K562 (cell line): ENCODE data around the gene ZNF646. TPM values are rescaled to one million over a fixed set of nuclear protein-coding genes. Genes with fewer than 3 reads are reported as not detected.

Experiments used
- ATAC-seq: fragments of 200-7000 bp; cut with Tn5 transposase; 3 replicates; pipeline ENCODE4 v1.9.1; 2020; ENCODE audit warnings: moderate library complexity
- BruUV-seq: library from RNA; stranded (reverse); fragments of 400-500 nt; replicated peaks from 2 replicates; lab custom pipeline; 2021; lab: Mats Ljungman, UMichigan
- CTCF ChIA-PET: fragments of 300-600 bp; formaldehyde crosslinking; extraction: SDS; loops from one replicate; lab custom pipeline; 2021; ENCODE audit warnings: low intra/inter-chr PET ratio; lab: Yijun Ruan, JAX
- POLR2A ChIA-PET: fragments of 300-600, 350-650 bp; sonication (Branson Sonifier 250); formaldehyde crosslinking; extraction: SDS; loops from one replicate; lab custom pipeline; 2021; ENCODE audit warnings: antibody characterized with exemption, inconsistent platforms; lab: Yijun Ruan, JAX
- DNase-seq, 4 experiments: peaks; one replicate each; pipeline versions ENCODE4 v3.0.0 to v3.0.0-alpha.2; 2011 to 2018; ENCODE audit warnings: low spot score in 3 of 4, mixed read lengths in 3 of 4; ENCODE audit errors: extremely low read depth in 1 of 4
- FAIRE-seq: peaks from 2 replicates; lab custom pipeline; 2011; peaks lifted over from hg19 to GRCh38; lab: Jason Lieb, UNC
- H2AFZ ChIP-seq: 2 replicates; pipeline ENCODE4 v1.6.0; 2011; ENCODE audit warnings: low read depth, low read length, control low read depth, inconsistent platforms
- H3K27ac ChIP-seq: fragments of 200-600 bp; 3 replicates; pipeline ENCODE4 v1.8.0; 2011; ENCODE audit warnings: low read depth, mild to moderate bottlenecking, control low read depth, inconsistent platforms, low read length, moderate library complexity, mixed read lengths; ENCODE audit errors: extremely low read depth
- H3K27me3 ChIP-seq, 2 experiments: fragments of 300-600 bp in 1 of 2; 2 replicates in 1 of 2; 3 replicates in 1 of 2; pipeline versions ENCODE4 v1.6.0 to v1.8.0; 2011; ENCODE audit warnings: inconsistent platforms in 2 of 2, low read length in 2 of 2, mild to moderate bottlenecking in 1 of 2, mixed read lengths in 1 of 2, moderate library complexity in 1 of 2; ENCODE audit not compliant: control insufficient read depth in 2 of 2, insufficient read depth in 2 of 2
- H3K36me3 ChIP-seq: fragments of 300-600 bp; 3 replicates; pipeline ENCODE4 v1.8.0; 2011; ENCODE audit warnings: mild to moderate bottlenecking, low read length, inconsistent platforms; ENCODE audit not compliant: control insufficient read depth, insufficient read depth
- H3K4me1 ChIP-seq, 2 experiments: fragments of 200-600 bp in 1 of 2; replicated peaks in 1 of 2; 2 replicates in 1 of 2; 3 replicates in 1 of 2; pipeline versions ENCODE4 v1.5.1 to v1.8.0; 2011; ENCODE audit warnings: inconsistent platforms in 2 of 2, low read length in 2 of 2, mild to moderate bottlenecking in 1 of 2, mixed read lengths in 1 of 2, moderate library complexity in 1 of 2; ENCODE audit not compliant: control insufficient read depth in 2 of 2, insufficient read depth in 2 of 2
- H3K4me2 ChIP-seq: 2 replicates; pipeline ENCODE4 v1.6.1; 2011; ENCODE audit warnings: low read length, control low read depth, inconsistent platforms, mixed read lengths; ENCODE audit not compliant: insufficient read depth
- H3K4me3 ChIP-seq: fragments of 200-600 bp; sonication (generic), shearing (Covaris generic); 2 replicates; pipeline ENCODE4 v1.5.1; 2016; ENCODE audit warnings: control low read depth, inconsistent platforms
- H3K79me2 ChIP-seq: fragments of 200-600 bp; 3 replicates; pipeline ENCODE4 v1.8.0; 2011; ENCODE audit warnings: low read length, inconsistent platforms; ENCODE audit not compliant: control insufficient read depth, insufficient read depth
- H3K9ac ChIP-seq, 2 experiments: 2 replicates each; pipeline versions ENCODE4 v1.6.0 to v1.6.1; 2011; ENCODE audit warnings: low read depth in 2 of 2, low read length in 2 of 2, control low read depth in 1 of 2, inconsistent platforms in 1 of 2, mild to moderate bottlenecking in 1 of 2, mixed read lengths in 1 of 2; ENCODE audit not compliant: insufficient read depth in 1 of 2
- H3K9me1 ChIP-seq: one replicate; pipeline ENCODE4 v1.6.0; 2011; ENCODE audit warnings: inconsistent platforms, mild to moderate bottlenecking, low read length, moderate library complexity; ENCODE audit not compliant: control insufficient read depth, insufficient read depth
- H3K9me3 ChIP-seq: replicated peaks from 2 replicates; pipeline ENCODE4 v1.5.1; 2011; ENCODE audit warnings: low read depth, low read length, inconsistent platforms; ENCODE audit not compliant: control insufficient read depth, insufficient read depth
- H4K20me1 ChIP-seq: replicated peaks from 2 replicates; pipeline ENCODE4 v1.6.1; 2011; ENCODE audit warnings: low read length, inconsistent platforms, mixed read lengths; ENCODE audit not compliant: control insufficient read depth, insufficient read depth
- ARHGAP35 ChIP-seq: fragments of 450-650 bp; IDR thresholded peaks from 2 replicates; pipeline ENCODE4 v1.6.1; 2018; ENCODE audit not compliant: partially characterized antibody
- CXXC5 ChIP-seq: fragments of 250-450 bp; sonication (Bioruptor Pico); IDR thresholded peaks from 2 replicates; pipeline ENCODE4 v1.8.0; 2022; ENCODE audit warnings: inconsistent platforms, mild to moderate bottlenecking, moderate library complexity
- EZH2 ChIP-seq: IDR thresholded peaks from 2 replicates; pipeline ENCODE4 v1.6.1; 2012; ENCODE audit warnings: low read depth, mild to moderate bottlenecking, inconsistent platforms, low read length, borderline replicate concordance
- HLTF ChIP-seq: fragments of 450-650 bp; IDR thresholded peaks from 2 replicates; pipeline ENCODE4 v1.6.1; 2016
- HOMEZ ChIP-seq: fragments of 250-450 bp; sonication (Bioruptor Pico); IDR thresholded peaks from 2 replicates; pipeline ENCODE4 v1.4.0; 2020; ENCODE audit warnings: mild to moderate bottlenecking, moderate library complexity
- PHF8 ChIP-seq: fragments of 200-600 bp; sonication (generic); IDR thresholded peaks from 2 replicates; pipeline ENCODE4 v1.6.1; 2012; ENCODE audit warnings: mixed run types, mild to moderate bottlenecking, inconsistent platforms, low read length, moderate library complexity, borderline replicate concordance
- TCF7L2 ChIP-seq: fragments of 150-350 bp; IDR thresholded peaks from 2 replicates; pipeline ENCODE4 v1.6.1; 2016; ENCODE audit warnings: low read depth, mild to moderate bottlenecking, low read length, moderate library complexity
- TGIF2 ChIP-seq: sonication (generic); formaldehyde crosslinking; IDR thresholded peaks from 2 replicates; pipeline ENCODE4 v1.8.1; 2022; ENCODE audit warnings: mild to moderate bottlenecking, missing genetic modification reagents, moderate library complexity
- YBX1 ChIP-seq: fragments of 450-650 bp; IDR thresholded peaks from 2 replicates; pipeline ENCODE4 v1.7.1; 2016; ENCODE audit warnings: mild to moderate bottlenecking
- ZBTB9 ChIP-seq: fragments of 450-650 bp; formaldehyde crosslinking; IDR thresholded peaks from 2 replicates; pipeline ENCODE4 v1.4.0; 2020; ENCODE audit warnings: mild to moderate bottlenecking, moderate library complexity
- ZNF253 ChIP-seq: fragments of 250-450 bp; sonication (Bioruptor Pico); conservative IDR thresholded peaks from 2 replicates; pipeline ENCODE4 v1.6.1; 2021; ENCODE audit warnings: mild to moderate bottlenecking
- ZSCAN29 ChIP-seq: fragments of 450-650 bp; IDR thresholded peaks from 2 replicates; pipeline ENCODE4 v1.6.1; 2017
- WGBS: fragments of 100-300 bp; shearing (Covaris generic); methylation state at CpG from one replicate; pipeline ENCODE4 v1.1.6; 2016; ENCODE audit warnings: low coverage, mixed read lengths; ENCODE audit not compliant: insufficient coverage; ENCODE audit errors: missing lambda C conversion rate; 5-methylcytosine and 5-hydroxymethylcytosine counted together
- in situ Hi-C: fragments of 300-500 bp; cut with MboI; formaldehyde crosslinking; loops from 4 replicates; pipeline ENCODE4 v1.15.0; 2018; ENCODE audit warnings: inconsistent platforms, mixed read lengths
- intact Hi-C: fragments of 100-400 bp; cut with micrococcal nuclease; formaldehyde crosslinking; loops from 2 replicates; pipeline ENCODE4 v1.14.2; 2022
- polyA plus RNA-seq, 8 experiments: library from polyadenylated mRNA; depleted of rRNA in 4 of 8; stranded (reverse) in 5 of 8; unstranded in 3 of 8; fragments of >200 nt; fragmentation: Nextera tagmentation in 2 of 8; fragmentation: Illumina TruSeq in 1 of 8; extraction: Ambion mirVana in 2 of 8; extraction: Trizol in 1 of 8; gene quantifications; 2 replicates each; pipeline versions ENCODE4 v1.2.1 to v1.2.3, GENCODE V29; 2011 to 2014; ENCODE audit warnings: inconsistent platforms in 1 of 8, missing spikeins in 1 of 8
- total RNA-seq, 7 experiments: library from RNA; depleted of rRNA in 6 of 7; stranded (reverse); fragments of >200 nt in 6 of 7; fragmentation: Illumina TruSeq in 2 of 7; extraction: Trizol in 2 of 7; gene quantifications; 2 replicates each; pipeline versions ENCODE4 v1.2.1 to v1.2.3, GENCODE V29; 2011 to 2021; ENCODE audit warnings: low replicate concordance in 1 of 7
- TF ChIP-seq, protein P1 (sequence below): fragments of 250-450 bp; sonication (Bioruptor Pico); IDR thresholded peaks from 2 replicates; pipeline ENCODE4 v1.8.0; 2021; ENCODE audit warnings: moderate library complexity, mild to moderate bottlenecking, inconsistent platforms
- TF ChIP-seq, protein P2 (sequence below): sonication (generic); formaldehyde crosslinking; IDR thresholded peaks from 2 replicates; pipeline ENCODE4 v1.8.0; 2022; ENCODE audit warnings: missing genetic modification reagents, mild to moderate bottlenecking, moderate library complexity, borderline replicate concordance
- TF ChIP-seq, protein P3 (sequence below), 2 experiments: fragments of 450-650 bp; IDR thresholded peaks; 2 replicates each; pipeline ENCODE4 v1.6.1; 2018; ENCODE audit warnings: mild to moderate bottlenecking in 2 of 2, low read depth in 1 of 2; ENCODE audit not compliant: partially characterized antibody in 2 of 2

The ZNF646 gene
- total and polyA plus RNA-seq, 9 of the 15 experiments (the other 6 are each of a cell fraction or from before 2014, with no cell fraction given), result 0.08 to 20.6 (median 8.0) TPM

- no peaks in the 10 kb centered on the region for H4K20me1 ChIP-seq
- in situ Hi-C loops (no loop called here), intact Hi-C loops (no loop called here)
- H3K4me1 ChIP-seq, result peaks cover 0 to 13% of the 10 kb centered on the region in 2 experiments; a peak in 2 of 5 replicates
- DNase-seq (no peak), ATAC-seq (no peak), FAIRE-seq (no peak)
- no TSS peak for BruUV-seq
- POLR2A ChIA-PET, result interaction anchor here (0.6 to 1.0 kb wide), 5 partner anchors 12 to 146 kb away, joined by 3 to 5 read pairs (median 4); partner anchors contain the start of gene ZNF668
- H3K9me1 ChIP-seq, result no peaks in the 10 kb centered on the region
- no peak overlapping the region for H3K4me2 ChIP-seq
- H3K9me3 ChIP-seq, result no peaks in the 10 kb centered on the region
- CTCF ChIA-PET, result interaction anchor here (0.6 kb wide), 1 partner anchor 57 kb away, joined by 3 read pairs; no protein-coding TSS in a partner anchor
- H3K27me3 ChIP-seq, result no peaks in the 10 kb centered on the region
- no peaks in the 10 kb centered on the region for H3K79me2 ChIP-seq
- H3K27ac ChIP-seq, result no peak overlapping the region
- H2AFZ ChIP-seq, result no peak overlapping the region
- peaks cover 27% of the 10 kb centered on the region; the same call in 2 of the 3 replicates for H3K36me3 ChIP-seq
- WGBS, result 84% methylated on average over 9 of the region's 10 CpGs
- H3K4me3 ChIP-seq, result no peak overlapping the region
- H3K9ac ChIP-seq, result no peak overlapping the region
- TF ChIP-seq ZNF253 (no peak), ZBTB9 (no peak), PHF8 (no peak), HOMEZ (CRISPR knock-in tag) (no peak), ZSCAN29 (no peak), EZH2 (no peak), ARHGAP35 (no peak), HLTF (no peak), CXXC5 (CRISPR knock-in tag) (no peak), TCF7L2 (no peak), YBX1 (no peak), TGIF2 (no peak)
- TF ChIP-seq, protein P1, sequence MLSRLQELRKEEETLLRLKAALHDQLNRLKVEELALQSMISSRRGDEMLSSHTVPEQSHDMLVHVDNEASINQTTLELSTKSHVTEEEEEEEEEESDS (CRISPR knock-in tag), result no peak
- TF ChIP-seq, protein P2, sequence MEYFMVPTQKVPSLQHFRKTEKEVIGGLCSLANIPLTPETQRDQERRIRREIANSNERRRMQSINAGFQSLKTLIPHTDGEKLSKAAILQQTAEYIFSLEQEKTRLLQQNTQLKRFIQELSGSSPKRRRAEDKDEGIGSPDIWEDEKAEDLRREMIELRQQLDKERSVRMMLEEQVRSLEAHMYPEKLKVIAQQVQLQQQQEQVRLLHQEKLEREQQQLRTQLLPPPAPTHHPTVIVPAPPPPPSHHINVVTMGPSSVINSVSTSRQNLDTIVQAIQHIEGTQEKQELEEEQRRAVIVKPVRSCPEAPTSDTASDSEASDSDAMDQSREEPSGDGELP (CRISPR knock-in tag), result no peak
- TF ChIP-seq, protein P3, sequence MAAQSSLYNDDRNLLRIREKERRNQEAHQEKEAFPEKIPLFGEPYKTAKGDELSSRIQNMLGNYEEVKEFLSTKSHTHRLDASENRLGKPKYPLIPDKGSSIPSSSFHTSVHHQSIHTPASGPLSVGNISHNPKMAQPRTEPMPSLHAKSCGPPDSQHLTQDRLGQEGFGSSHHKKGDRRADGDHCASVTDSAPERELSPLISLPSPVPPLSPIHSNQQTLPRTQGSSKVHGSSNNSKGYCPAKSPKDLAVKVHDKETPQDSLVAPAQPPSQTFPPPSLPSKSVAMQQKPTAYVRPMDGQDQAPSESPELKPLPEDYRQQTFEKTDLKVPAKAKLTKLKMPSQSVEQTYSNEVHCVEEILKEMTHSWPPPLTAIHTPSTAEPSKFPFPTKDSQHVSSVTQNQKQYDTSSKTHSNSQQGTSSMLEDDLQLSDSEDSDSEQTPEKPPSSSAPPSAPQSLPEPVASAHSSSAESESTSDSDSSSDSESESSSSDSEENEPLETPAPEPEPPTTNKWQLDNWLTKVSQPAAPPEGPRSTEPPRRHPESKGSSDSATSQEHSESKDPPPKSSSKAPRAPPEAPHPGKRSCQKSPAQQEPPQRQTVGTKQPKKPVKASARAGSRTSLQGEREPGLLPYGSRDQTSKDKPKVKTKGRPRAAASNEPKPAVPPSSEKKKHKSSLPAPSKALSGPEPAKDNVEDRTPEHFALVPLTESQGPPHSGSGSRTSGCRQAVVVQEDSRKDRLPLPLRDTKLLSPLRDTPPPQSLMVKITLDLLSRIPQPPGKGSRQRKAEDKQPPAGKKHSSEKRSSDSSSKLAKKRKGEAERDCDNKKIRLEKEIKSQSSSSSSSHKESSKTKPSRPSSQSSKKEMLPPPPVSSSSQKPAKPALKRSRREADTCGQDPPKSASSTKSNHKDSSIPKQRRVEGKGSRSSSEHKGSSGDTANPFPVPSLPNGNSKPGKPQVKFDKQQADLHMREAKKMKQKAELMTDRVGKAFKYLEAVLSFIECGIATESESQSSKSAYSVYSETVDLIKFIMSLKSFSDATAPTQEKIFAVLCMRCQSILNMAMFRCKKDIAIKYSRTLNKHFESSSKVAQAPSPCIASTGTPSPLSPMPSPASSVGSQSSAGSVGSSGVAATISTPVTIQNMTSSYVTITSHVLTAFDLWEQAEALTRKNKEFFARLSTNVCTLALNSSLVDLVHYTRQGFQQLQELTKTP (IDR thresholded peaks at IDR 0.05; ENCODE audit: low read depth in 1 of 2, partially characterized antibody in 2 of 2), result no peak
Observed at GRCh38 chr16:31042866-31043265, 31.4 kb upstream of the ZNF646 start.
